ENCODE results near the gene CACNA1H. TPM values are rescaled to one million over a fixed set of nuclear protein-coding genes. Genes with fewer than 3 reads are reported as not detected.

CACNA1H gene
- total and polyA plus RNA-seq, 2 of the 4 experiments (the other 2 are of a cell fraction): 1.6 to 5.8 TPM

- H2AFZ ChIP-seq (replicated peaks; ENCODE audit: low read length, poor library complexity): no peak overlapping the region
- no peak overlapping the region for H3K27ac ChIP-seq (ENCODE audit: insufficient read depth, low read length)
- no peaks in the 10 kb centered on the region; the same call in 1 of the 2 replicates for H3K27me3 ChIP-seq (ENCODE audit: control insufficient read depth, insufficient read depth, low read length)
- no peak overlapping the region for H2BK120ac ChIP-seq (ENCODE audit: low read depth, low read length)
- no peak overlapping the region for H3K14ac ChIP-seq (replicated peaks; ENCODE audit: low read depth, low read length)
- no peak overlapping the region for H2AK9ac ChIP-seq (replicated peaks; ENCODE audit: low read depth, low read length, poor library complexity)
- no peaks in the 10 kb centered on the region for H3K9me1 ChIP-seq (ENCODE audit: insufficient read depth, low read length)
- 72% methylated on average over 3 of the region's 9 CpGs; no CpG with 5 or more reads in 1 of the 2 experiments for WGBS, 2 experiments (ENCODE audit: extremely low coverage in 2 of 2, insufficient read length in 1 of 2)
- no peak overlapping the region for H3K18ac ChIP-seq (ENCODE audit: low read depth, low read length)
- no peaks in the 10 kb centered on the region for H3K79me1 ChIP-seq (ENCODE audit: low read depth in 1 of 2, low read length in 2 of 2)
- no peak overlapping the region for H3K56ac ChIP-seq (ENCODE audit: extremely low read depth, insufficient read depth, low read length)
- H3K9me3 ChIP-seq (ENCODE audit: control insufficient read depth, insufficient read depth, low read length): no peaks in the 10 kb centered on the region
- no peak overlapping the region for H3K9ac ChIP-seq (ENCODE audit: low read depth, low read length)
- no peaks in the 10 kb centered on the region for H3K4me1 ChIP-seq (ENCODE audit: control insufficient read depth, insufficient read depth, low read length)
- no peak overlapping the region for H4K5ac ChIP-seq (ENCODE audit: low read depth, low read length)
- no peak overlapping the region for H3K23ac ChIP-seq (ENCODE audit: low read depth, low read length)
- TF ChIP-seq POLR2A (IDR thresholded peaks at IDR 0.05; ENCODE audit: low read depth, low read length) (no peak), CHD1 (IDR thresholded peaks at IDR 0.05; ENCODE audit: low read depth, low read length) (no peak), FOS (IDR thresholded peaks at IDR 0.05; ENCODE audit: low read depth, low read length) (no peak), MXI1 (IDR thresholded peaks at IDR 0.05; ENCODE audit: borderline replicate concordance, low read depth, low read length) (no peak), BHLHE40 (IDR thresholded peaks at IDR 0.05; ENCODE audit: low read depth, low read length) (no peak), RAD21 (IDR thresholded peaks at IDR 0.05; ENCODE audit: low read length) (no peak), MAFK (IDR thresholded peaks at IDR 0.05; ENCODE audit: low read depth, low read length) (no peak), USF2 (IDR thresholded peaks at IDR 0.05; ENCODE audit: low read depth, low read length) (no peak)
- no peak overlapping the region for H2BK5ac ChIP-seq (ENCODE audit: low read depth, low read length, poor library complexity, severe bottlenecking)
- no peak overlapping the region for H4K91ac ChIP-seq (ENCODE audit: insufficient read depth, low read depth, low read length)
- no peak overlapping the region for H4K8ac ChIP-seq (ENCODE audit: low read depth in 2 of 2, low read length in 2 of 2)
- dilution Hi-C loops (cut with HindIII; ENCODE audit: low sequenced_read_pairs, unreplicated experiment): no loop called here
- ChIA-PET POLR2A (ENCODE audit: unreplicated experiment) (no interaction called here), CTCF (no interaction called here)
- no peak overlapping the region for H3K4me3 ChIP-seq (ENCODE audit: insufficient read depth, low read depth, low read length)
- intact Hi-C loops (cut with micrococcal nuclease): no loop called here
- no peak overlapping the region for H2AK5ac ChIP-seq (ENCODE audit: low read depth, low read length)
- no peak overlapping the region for H3K4me2 ChIP-seq (ENCODE audit: low read depth, low read length)
- no peak for DNase-seq
- H2BK20ac ChIP-seq (ENCODE audit: low read depth, low read length): no peak overlapping the region
- no TSS peak for BruUV-seq (replicated peaks)
- H2BK15ac ChIP-seq (ENCODE audit: low read depth, low read length): no peak overlapping the region
- no peak for ATAC-seq (ENCODE audit: low read depth)
- no peaks in the 10 kb centered on the region for H3K36me3 ChIP-seq (ENCODE audit: control insufficient read depth, insufficient read depth, low read length)
- no peak overlapping the region for H3K4ac ChIP-seq (ENCODE audit: low read depth, low read length)
- in situ Hi-C loops (cut with MboI; ENCODE audit: low sequenced_read_pairs): loop anchor here (25.0 kb wide), 1 partner anchor 412 kb away; the partner anchor contains the start of gene GNG13
- no peaks in the 10 kb centered on the region for H4K20me1 ChIP-seq (ENCODE audit: insufficient read depth, low read length)
These were observed 71.7 kb downstream of the CACNA1H start for GRCh38 chr16:1224558-1224957.
